Breast epithelium (tissue), 3 donors: ENCODE measurements around the gene PAN3.

Source experiments
- CTCF ChIP-seq, 3 donors: fragments of 450-650 bp; IDR thresholded peaks; one replicate each; pipeline ENCODE4 v1.5.1; 2016 to 2017; ENCODE audit warnings: antibody characterized with exemption in 3 of 3, mild to moderate bottlenecking in 3 of 3, moderate library complexity in 3 of 3
- POLR2A ChIP-seq: fragments of 450-650 bp; IDR thresholded peaks from one replicate; pipeline ENCODE4 v1.6.1; 2016; ENCODE audit warnings: antibody characterized with exemption, mild to moderate bottlenecking, moderate library complexity
- POLR2AphosphoS5 ChIP-seq, 3 donors: sonication (generic); formaldehyde crosslinking; IDR thresholded peaks; one replicate each; pipeline ENCODE4 v1.6.1; 2017; ENCODE audit warnings: antibody characterized with exemption in 3 of 3

DNA sequence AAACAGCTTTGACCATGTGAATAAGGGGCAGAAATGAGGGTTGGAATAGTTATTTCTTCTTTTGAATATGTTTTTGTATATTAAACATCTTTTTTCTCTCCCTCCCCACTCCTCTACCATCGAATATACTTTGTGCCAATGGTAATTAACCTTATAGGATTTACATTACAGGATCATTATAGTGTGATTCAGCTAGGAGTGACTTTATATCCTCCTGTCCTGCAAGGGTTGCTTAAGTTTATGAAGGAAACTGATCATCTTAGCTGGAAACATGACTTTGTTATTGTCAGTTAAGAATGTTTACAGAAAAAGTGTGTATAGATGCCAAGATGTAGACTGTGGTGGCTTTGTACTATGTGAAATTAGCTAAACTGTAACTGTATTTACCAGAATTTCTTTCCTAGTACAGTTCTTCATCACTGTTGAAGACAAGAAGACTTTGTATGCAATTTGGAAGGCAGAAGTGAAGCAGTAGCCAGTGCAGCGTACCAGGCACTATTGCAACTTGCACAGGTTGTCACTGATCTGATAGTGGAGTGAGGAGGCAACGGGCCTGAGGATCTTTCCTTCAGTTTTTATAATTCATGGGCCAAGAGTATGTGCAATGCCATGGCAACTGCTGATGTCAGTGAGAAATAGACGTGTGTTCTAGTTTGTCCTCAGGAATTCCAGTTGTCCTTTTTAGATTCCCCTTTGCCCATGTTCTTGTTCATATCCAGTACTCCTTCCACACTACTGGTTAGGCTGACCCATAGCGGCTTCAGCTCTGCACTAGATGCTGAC is 8.2 kb upstream of the PAN3 start:
- TF ChIP-seq POLR2A (no peak), CTCF (IDR thresholded peaks at IDR 0.05) (no peak), POLR2AphosphoS5 (IDR thresholded peaks at IDR 0.05) (no peak)
